ENCODE measurements around the gene ST14.

GRCh38 chr11:130220311-130221035 is 60.9 kb downstream of the ST14 start:
- TF ChIP-seq ZNF221 (tag by site-specific recombination; IDR thresholded peaks at IDR 0.05; ENCODE audit: borderline replicate concordance) (no peak), ZFP3 (tag by site-specific recombination; IDR thresholded peaks at IDR 0.05; ENCODE audit: low read depth) (no peak), KLF1 (tag by site-specific recombination; IDR thresholded peaks at IDR 0.05) (no peak), ZNF354C (tag by site-specific recombination; IDR thresholded peaks at IDR 0.05; ENCODE audit: borderline replicate concordance, low read depth) (no peak), ZFP41 (tag by site-specific recombination; IDR thresholded peaks at IDR 0.05; ENCODE audit: borderline replicate concordance) (no peak), YY1 (tag by site-specific recombination; IDR thresholded peaks at IDR 0.05) (no peak), CTCF (tag by site-specific recombination; IDR thresholded peaks at IDR 0.05) (no peak), ZNF174 (tag by site-specific recombination; IDR thresholded peaks at IDR 0.05) (no peak)
